B cell (primary cell): Measurements from ENCODE around the gene RBBP8NL. TPM values are rescaled to one million over a fixed set of nuclear protein-coding genes. Genes with fewer than 3 reads are reported as not detected.

Source experiments
- ATAC-seq: fragments of 200-7000 bp; cut with Tn5 transposase; one replicate; pipeline ENCODE4 v1.10.0; 2021; ENCODE audit warnings: low read depth, mild to moderate bottlenecking, moderate number of reproducible peaks, moderate library complexity
- CTCF ChIA-PET: fragments of 350-600 bp; sonication (Branson Sonifier 250); formaldehyde crosslinking; loops from one replicate; lab custom pipeline; 2021; ENCODE audit warnings: antibody characterized with exemption, inconsistent platforms; lab: Charles Lee
- POLR2A ChIA-PET: fragments of 350-600 bp; sonication (Branson Sonifier 250); formaldehyde crosslinking; loops from one replicate; lab custom pipeline; 2021; ENCODE audit warnings: antibody characterized with exemption; lab: Charles Lee
- DNase-seq: peaks from one replicate; pipeline ENCODE4 v3.0.0; 2013
- H2AFZ ChIP-seq: 2 replicates; pipeline ENCODE4 v1.6.1; 2012; ENCODE audit warnings: mild to moderate bottlenecking, low read depth, low read length; ENCODE audit not compliant: insufficient read depth, poor library complexity, severe bottlenecking
- H3K27ac ChIP-seq, 2 donors: 1 replicate in 1 of 2; 2 replicates in 1 of 2; pipeline ENCODE4 v1.5.1; 2012 to 2013; ENCODE audit warnings: low read length in 2 of 2, mild to moderate bottlenecking in 2 of 2, moderate library complexity in 1 of 2
- H3K27me3 ChIP-seq, 4 experiments: fragments of 200-600 bp in 1 of 4; sonication (generic) in 1 of 4; replicated peaks in 1 of 4; 1 replicate in 2 of 4; 2 replicates in 2 of 4; pipeline versions ENCODE4 v1.6.1 to v1.7.0; 2013 to 2016; ENCODE audit warnings: low read length in 3 of 4, mild to moderate bottlenecking in 2 of 4, mixed read lengths in 1 of 4, moderate library complexity in 1 of 4; ENCODE audit not compliant: insufficient read depth in 4 of 4, control insufficient read depth in 3 of 4; ENCODE audit errors: control extremely low read depth in 1 of 4
- H3K36me3 ChIP-seq, 2 experiments: replicated peaks in 1 of 2; 1 replicate in 1 of 2; 2 replicates in 1 of 2; pipeline versions ENCODE4 v1.6.1 to v1.7.1; 2013; ENCODE audit warnings: low read length in 1 of 2; ENCODE audit not compliant: insufficient read depth in 2 of 2, control insufficient read depth in 1 of 2; ENCODE audit errors: control extremely low read depth in 1 of 2, extremely low read depth in 1 of 2
- H3K4me1 ChIP-seq, 2 donors: fragments of 200-600 bp in 1 of 2; sonication (generic) in 1 of 2; 1 replicate in 1 of 2; 2 replicates in 1 of 2; pipeline versions ENCODE4 v1.5.1 to v1.6.1; 2013 to 2017; ENCODE audit warnings: low read length in 2 of 2; ENCODE audit not compliant: control insufficient read depth in 2 of 2, insufficient read depth in 2 of 2
- H3K4me2 ChIP-seq: replicated peaks from 2 replicates; pipeline ENCODE3; 2012; ENCODE audit warnings: mild to moderate bottlenecking, low read depth, low read length; ENCODE audit not compliant: poor library complexity, severe bottlenecking
- H3K4me3 ChIP-seq, 5 experiments: fragments of 200-600 bp in 1 of 5; sonication (generic) in 1 of 5; 1 replicate in 3 of 5; 2 replicates in 2 of 5; pipeline versions ENCODE4 v1.5.1 to v1.7.0; 2011 to 2016; ENCODE audit warnings: low read length in 4 of 5, mild to moderate bottlenecking in 4 of 5, low read depth in 2 of 5, control low read depth in 1 of 5, moderate library complexity in 1 of 5; ENCODE audit not compliant: insufficient read depth in 1 of 5; ENCODE audit errors: control extremely low read depth in 1 of 5, extremely low read depth in 1 of 5
- H3K79me2 ChIP-seq: fragments of 200-600 bp; sonication (generic); one replicate; pipeline ENCODE4 v1.6.0; 2016; ENCODE audit warnings: low read length; ENCODE audit not compliant: control insufficient read depth, insufficient read depth
- H3K9ac ChIP-seq: fragments of 200-600 bp; sonication (generic); 2 replicates; pipeline ENCODE4 v1.6.1; 2017; ENCODE audit warnings: mild to moderate bottlenecking, low read length, moderate library complexity
- H3K9me3 ChIP-seq, 3 donors: one replicate each; pipeline versions ENCODE4 v1.6.1 to v1.7.1; 2013; ENCODE audit warnings: low read length in 2 of 3; ENCODE audit not compliant: control insufficient read depth in 2 of 3, insufficient read depth in 1 of 3; ENCODE audit errors: control extremely low read depth in 1 of 3
- H4K20me1 ChIP-seq: 2 replicates; pipeline ENCODE4 v1.6.0; 2012; ENCODE audit warnings: mild to moderate bottlenecking, low read length; ENCODE audit not compliant: insufficient read depth, control insufficient read depth, poor library complexity, severe bottlenecking
- H3K27ac Mint-ChIP-seq: one replicate; pipeline ENCODE4 v1.8.0; 2021; ENCODE audit warnings: mixed read lengths
- H3K27me3 Mint-ChIP-seq: one replicate; pipeline ENCODE4 v1.8.0; 2021; ENCODE audit warnings: mixed read lengths
- H3K4me1 Mint-ChIP-seq: one replicate; pipeline ENCODE4 v1.8.0; 2021; ENCODE audit warnings: mixed read lengths
- H3K4me3 Mint-ChIP-seq: one replicate; pipeline ENCODE4 v1.8.0; 2021; ENCODE audit warnings: mixed read lengths
- H3K9me3 Mint-ChIP-seq: one replicate; pipeline ENCODE4 v1.8.0; 2022; ENCODE audit warnings: mixed read lengths; ENCODE audit not compliant: insufficient read depth
- CTCF ChIP-seq: fragments of 200-600 bp; IDR thresholded peaks from one replicate; pipeline ENCODE4 v1.8.0; 2022; ENCODE audit warnings: antibody characterized with exemption, mild to moderate bottlenecking
- EZH2 ChIP-seq: IDR thresholded peaks from 2 replicates; pipeline ENCODE4 v1.6.1; 2012; ENCODE audit warnings: borderline replicate concordance, low read depth, mild to moderate bottlenecking, moderate library complexity, low read length; ENCODE audit not compliant: insufficient read depth, poor library complexity, severe bottlenecking
- WGBS: methylation state at CpG from one replicate; pipeline ENCODE4 v1.1.5; 2013; ENCODE audit warnings: missing lambda C conversion rate; ENCODE audit not compliant: insufficient coverage; 5-methylcytosine and 5-hydroxymethylcytosine counted together
- intact Hi-C: fragments of 100-400 bp; cut with micrococcal nuclease; formaldehyde crosslinking; loops from one replicate; pipeline ENCODE4 v1.10.0; 2022
- polyA plus RNA-seq: library from polyadenylated mRNA; depleted of rRNA; stranded (reverse); fragments of >200 nt; gene quantifications from 2 replicates; pipeline ENCODE4 v1.2.3, GENCODE V29; 2012
- total RNA-seq, 2 donors: library from RNA; stranded (reverse); fragments of 120-200 nt in 1 of 2; gene quantifications; 1 replicate in 1 of 2; 2 replicates in 1 of 2; pipeline versions ENCODE4 v1.2.3 to v1.2.4, GENCODE V29; 2013 to 2022

RBBP8NL gene
- total and polyA plus RNA-seq, 2 donors (not counting 1 experiment from before 2014, with no cell fraction given): not detected

- intact Hi-C loops: no loop called here
- Mint-ChIP-seq H3K4me1 (peaks cover 3% of the 10 kb centered on the region), H3K4me3 (no peak overlapping the region), H3K9me3 (peaks cover 4% of the 10 kb centered on the region), H3K27ac (no peak overlapping the region), H3K27me3 (no peaks in the 10 kb centered on the region)
- WGBS: 98% methylated on average over 11 of the region's 17 CpGs
- Histone ChIP-seq H3K4me1 (peaks cover 0 to 3% of the 10 kb centered on the region in 2 donors), H3K27ac (no peak overlapping the region), H3K9me3 (no peaks in the 10 kb centered on the region), H3K79me2 (no peaks in the 10 kb centered on the region), H3K27me3 (peaks cover 0 to 4% (median under 1%) of the 10 kb centered on the region in 4 experiments), H3K36me3 (no peaks in the 10 kb centered on the region), H4K20me1 (no peaks in the 10 kb centered on the region), H2AFZ (no peak overlapping the region), H3K4me2 (no peak overlapping the region), H3K4me3 (no peak overlapping the region), H3K9ac (no peak overlapping the region)
- no peak for ATAC-seq
- no peak for TF ChIP-seq CTCF
- ChIA-PET POLR2A (no interaction called here), CTCF (interaction anchor here (1.3 kb wide), 1 partner anchor 9 kb away, joined by 4 read pairs; no protein-coding TSS in a partner anchor)
- DNase-seq: no peak
These were observed 50.3 kb downstream of the RBBP8NL start for GRCh38 chr20:62377064-62377461.

GRCh38 chr20:62376112-62377063, 51.0 kb downstream of the RBBP8NL start:
- POLR2A ChIA-PET: no interaction called here
- TF ChIP-seq EZH2 (no peak), CTCF (no peak)
- H3K4me1 Mint-ChIP-seq: no peaks in the 10 kb centered on the region

More at GRCh38 chr20:62376112-62377063, 51.0 kb downstream of the RBBP8NL start:
- DNase-seq: no peak
- H3K4me3 ChIP-seq: no peak overlapping the region
- H4K20me1 ChIP-seq: no peaks in the 10 kb centered on the region
- no peaks in the 10 kb centered on the region for H3K9me3 ChIP-seq
- H3K27me3 ChIP-seq: peaks cover 0 to 7% (median under 1%) of the 10 kb centered on the region in 4 experiments
- CTCF ChIA-PET: interaction anchor here (0.7 to 1.8 kb wide), 5 partner anchors 8 to 272 kb away, joined by 3 to 13 read pairs (median 8); partner anchors contain the start of gene ADRM1
- 93% methylated on average over 21 of the region's 26 CpGs for WGBS
- no peak for ATAC-seq
- no peaks in the 10 kb centered on the region for H3K9me3 Mint-ChIP-seq
- H3K4me1 ChIP-seq: peaks cover 0 to 3% of the 10 kb centered on the region in 2 donors
- no peak overlapping the region for H3K27ac Mint-ChIP-seq
- H3K27me3 Mint-ChIP-seq: no peaks in the 10 kb centered on the region
- no peak overlapping the region for H3K4me3 Mint-ChIP-seq
- H3K36me3 ChIP-seq: no peaks in the 10 kb centered on the region
- intact Hi-C loops: no loop called here
- no peak overlapping the region for H3K27ac ChIP-seq
- H3K9ac ChIP-seq: no peak overlapping the region
- H3K79me2 ChIP-seq: no peaks in the 10 kb centered on the region
- no peak overlapping the region for H3K4me2 ChIP-seq
- no peak overlapping the region for H2AFZ ChIP-seq
